Stimulated activated CD4-positive, alpha-beta T cell treated with anti-CD3 and anti-CD28 coated beads, Interleukin-4, amount 100 ng/mL, for 4 hours (primary cell): ENCODE results near the gene EXT2.
A peak's percentile ranks its signal among the peaks of the same experiment; 100 is the strongest.

ENCODE experiments used
- DNase-seq, 2 experiments: peaks; one replicate each; pipeline ENCODE4 v3.0.0-alpha.2; 2020

Gene EXT2

DNA sequence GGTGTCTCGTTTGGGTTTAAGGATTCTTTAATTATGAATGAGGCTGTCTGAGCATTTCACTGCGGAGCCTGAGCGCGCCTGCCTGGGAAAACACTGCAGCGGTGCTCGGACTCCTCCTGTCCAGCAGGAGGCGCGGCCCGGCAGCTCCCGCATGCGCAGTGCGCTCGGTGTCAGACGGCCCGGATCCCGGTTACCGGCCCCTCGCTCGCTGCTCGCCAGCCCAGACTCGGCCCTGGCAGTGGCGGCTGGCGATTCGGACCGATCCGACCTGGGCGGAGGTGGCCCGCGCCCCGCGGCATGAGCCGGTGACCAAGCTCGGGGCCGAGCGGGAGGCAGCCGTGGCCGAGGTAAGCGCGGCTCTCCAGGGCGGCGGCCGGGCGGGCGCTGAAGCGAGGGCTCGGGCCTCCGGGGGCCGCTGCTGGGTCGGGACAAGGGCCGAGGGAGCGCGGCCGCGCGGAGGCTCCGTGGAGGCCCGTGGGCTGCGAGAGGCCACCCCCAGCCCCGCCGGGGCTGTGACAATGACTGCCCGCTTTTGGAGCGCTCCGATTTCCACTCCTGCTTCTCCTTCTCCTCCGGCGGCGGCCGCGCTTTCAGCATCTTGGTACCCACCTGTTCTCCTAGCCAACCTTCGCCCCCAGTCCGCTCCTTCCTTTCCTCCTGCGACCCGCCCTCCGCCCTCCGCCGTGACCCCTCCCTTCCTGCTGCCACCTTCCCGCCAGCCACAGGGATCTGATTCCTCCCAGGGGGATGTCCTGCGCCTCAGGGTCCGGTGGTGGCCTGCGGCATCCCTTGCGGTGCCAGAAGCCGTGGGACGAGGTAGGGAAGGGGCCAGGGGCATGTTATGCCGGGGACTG, at the start of gene EXT2:
Gene EXT2 (plus strand): TSS at position 173 of the 854 bp plus-strand sequence. CDS start 12,035 bp downstream, outside the sequence.
- DNase-seq = peak; percentile 81 to 85

DNA sequence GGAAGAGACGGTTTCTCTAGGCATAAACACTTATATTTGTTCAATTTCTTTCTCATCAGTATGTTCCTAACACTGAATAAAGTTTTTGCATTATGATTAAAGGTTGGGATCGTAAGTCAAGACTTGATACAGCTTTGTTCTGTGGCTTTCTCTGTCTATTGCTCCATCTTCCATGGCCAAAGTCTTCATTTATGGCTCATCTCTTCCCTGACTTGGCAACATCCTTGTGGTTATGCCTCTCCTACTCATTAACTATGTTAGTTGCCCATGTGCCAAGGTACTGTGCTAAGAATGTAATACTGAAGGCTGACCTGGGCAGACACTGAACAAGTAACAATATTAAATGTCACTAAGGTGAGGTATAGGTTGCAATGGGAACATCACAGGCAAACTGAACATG, 49.3 kb upstream of the EXT2 start:
- no peak for DNase-seq

DNA sequence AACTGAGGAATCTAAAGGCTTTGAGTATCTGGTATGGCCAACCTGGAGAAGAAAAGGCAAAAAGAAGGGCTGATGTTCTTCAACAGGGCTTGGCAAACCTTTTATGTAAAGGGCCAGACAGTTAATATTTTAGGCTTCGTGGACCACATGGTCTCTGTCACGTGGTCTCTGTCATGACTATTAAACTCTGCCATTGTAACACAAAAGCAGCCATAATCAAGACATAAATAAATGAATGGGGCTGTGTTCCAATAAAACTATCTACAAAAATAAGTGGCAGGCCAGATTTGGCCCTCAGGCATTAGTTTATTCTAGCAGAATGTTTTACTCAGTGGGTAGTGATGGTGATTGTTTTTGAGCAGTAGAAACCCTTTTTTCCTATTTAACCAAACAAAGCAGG, 48.2 kb upstream of the EXT2 start:
- DNase-seq = no peak

DNA sequence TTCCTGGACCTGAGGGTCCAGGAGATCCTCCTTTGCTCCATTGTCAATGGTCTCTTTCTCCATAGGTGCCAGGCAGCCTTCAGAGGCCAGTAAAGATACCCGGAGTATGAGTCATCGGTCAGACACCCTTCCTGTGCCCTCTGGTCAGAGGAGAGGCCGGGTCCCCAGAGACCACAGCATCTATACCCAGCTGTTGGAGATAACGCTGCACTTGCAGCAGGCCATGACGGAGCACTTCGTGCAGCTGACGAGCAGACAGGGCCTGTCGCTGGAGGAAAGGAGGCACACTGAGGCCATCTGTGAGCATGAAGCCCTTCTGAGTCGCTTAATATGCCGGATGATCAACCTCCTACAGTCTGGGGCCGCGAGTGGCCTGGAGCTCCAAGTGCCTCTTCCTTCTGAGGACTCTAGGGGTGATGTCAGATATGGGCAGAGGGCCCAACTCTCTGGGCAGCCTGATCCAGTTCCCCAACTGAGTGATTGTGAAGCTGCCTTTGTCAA, 47.5 kb upstream of the EXT2 start, which contains the start of gene ACCSL:
Gene ACCSL (plus strand): TSS at position 51 of the 501 bp plus-strand sequence. CDS start 56 bp downstream, at position 107.
- DNase-seq = no peak

DNA sequence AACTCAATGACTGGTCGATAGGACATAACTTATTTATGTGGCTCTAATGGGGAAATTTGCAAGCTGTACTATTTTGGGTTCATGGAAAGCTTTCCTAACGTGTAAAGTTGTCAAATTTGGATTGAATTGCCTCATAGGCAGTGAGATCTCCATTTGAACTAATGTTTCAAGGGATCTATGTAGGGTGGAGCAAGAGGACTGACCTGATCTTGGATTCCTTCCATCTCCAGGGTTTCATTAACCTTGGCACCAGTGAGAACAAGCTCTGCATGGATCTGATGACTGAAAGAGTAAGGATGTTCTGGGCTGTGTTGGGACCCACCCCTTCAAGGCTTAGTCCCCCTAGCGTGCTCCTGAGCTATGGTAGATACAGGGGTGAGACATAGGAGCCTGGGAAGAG, 45.6 kb upstream of the EXT2 start:
- DNase-seq = no peak

DNA sequence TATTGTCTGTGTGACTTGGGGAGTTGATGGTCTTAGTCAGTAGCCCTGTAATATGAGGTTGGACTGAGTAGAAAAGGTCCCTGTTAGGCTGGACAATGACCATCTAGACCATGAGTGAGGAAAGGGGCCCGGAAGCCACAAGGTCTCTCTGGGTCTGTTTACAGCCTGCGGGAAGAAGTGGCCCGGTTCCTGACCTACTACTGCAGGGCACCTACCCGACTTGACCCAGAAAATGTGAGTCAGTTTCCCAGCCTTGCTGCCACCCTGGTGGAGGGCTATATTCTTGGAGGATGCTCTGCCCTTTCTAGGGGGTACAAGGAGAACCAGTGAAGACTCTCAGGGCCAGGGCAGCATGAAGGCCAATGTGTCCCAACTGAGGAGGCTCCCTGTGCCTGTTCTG, 44.3 kb upstream of the EXT2 start:
- DNase-seq = no peak

DNA sequence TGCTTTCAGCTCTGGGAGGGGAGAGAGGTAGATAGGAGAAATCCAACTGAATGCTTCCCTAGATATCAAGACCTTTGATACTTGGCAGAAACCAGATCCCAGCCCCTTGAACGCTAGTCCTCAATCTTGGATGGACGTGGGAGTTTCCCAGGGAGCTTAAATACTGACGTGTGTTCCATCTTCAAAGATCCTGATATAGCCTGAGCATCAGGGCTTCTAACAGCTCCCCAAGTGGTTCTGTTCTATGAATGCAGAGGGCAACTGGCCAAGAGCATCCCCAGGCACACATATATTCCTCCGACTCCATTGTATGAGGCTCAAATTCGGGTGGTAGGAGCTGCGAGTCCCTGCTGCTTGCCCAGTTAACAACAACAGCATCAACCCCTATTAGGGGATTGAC, 38.1 kb upstream of the EXT2 start:
- DNase-seq = no peak

DNA sequence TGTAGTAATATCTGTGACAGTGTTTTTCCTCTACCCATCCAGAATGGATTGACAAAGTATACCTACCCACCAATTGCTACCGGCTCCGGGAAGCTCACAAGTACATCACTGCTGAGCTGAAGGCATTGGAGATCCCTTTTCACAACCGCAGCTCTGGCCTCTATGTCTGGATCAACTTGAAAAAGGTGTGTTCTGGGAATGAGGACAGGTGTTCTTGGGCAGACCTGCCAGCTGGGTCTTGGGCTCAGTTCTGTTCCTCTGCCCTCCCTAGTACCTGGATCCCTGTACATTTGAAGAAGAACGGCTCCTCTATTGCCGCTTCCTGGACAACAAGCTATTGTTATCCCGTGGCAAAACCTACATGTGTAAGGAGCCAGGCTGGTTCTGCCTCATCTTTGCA, 37.2 kb upstream of the EXT2 start:
- DNase-seq = no peak

DNA sequence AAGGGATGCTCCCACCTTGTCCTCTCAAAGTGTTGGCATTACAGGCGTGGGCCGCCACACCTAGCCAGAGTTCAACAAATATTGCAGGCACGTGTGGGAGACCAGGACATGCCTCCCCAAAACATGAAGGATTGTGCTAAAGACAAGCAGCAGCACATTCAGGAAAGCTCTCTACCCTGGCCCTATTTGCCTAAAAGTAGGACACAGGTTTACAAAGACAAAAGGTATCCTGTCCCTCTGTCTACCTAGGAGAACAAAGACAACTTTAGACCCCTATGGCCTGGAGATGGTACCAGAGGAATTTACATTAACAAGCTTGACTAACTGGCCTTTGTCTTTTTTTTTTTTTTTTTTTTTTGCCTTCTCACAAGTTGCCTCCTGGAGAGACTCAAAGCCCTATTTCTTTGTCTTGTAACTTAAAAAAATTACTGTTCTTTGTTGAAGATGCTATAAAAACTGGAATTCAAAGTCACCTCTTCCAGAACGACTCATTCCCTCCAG, 30.3 kb upstream of the EXT2 start:
- no peak for DNase-seq

DNA sequence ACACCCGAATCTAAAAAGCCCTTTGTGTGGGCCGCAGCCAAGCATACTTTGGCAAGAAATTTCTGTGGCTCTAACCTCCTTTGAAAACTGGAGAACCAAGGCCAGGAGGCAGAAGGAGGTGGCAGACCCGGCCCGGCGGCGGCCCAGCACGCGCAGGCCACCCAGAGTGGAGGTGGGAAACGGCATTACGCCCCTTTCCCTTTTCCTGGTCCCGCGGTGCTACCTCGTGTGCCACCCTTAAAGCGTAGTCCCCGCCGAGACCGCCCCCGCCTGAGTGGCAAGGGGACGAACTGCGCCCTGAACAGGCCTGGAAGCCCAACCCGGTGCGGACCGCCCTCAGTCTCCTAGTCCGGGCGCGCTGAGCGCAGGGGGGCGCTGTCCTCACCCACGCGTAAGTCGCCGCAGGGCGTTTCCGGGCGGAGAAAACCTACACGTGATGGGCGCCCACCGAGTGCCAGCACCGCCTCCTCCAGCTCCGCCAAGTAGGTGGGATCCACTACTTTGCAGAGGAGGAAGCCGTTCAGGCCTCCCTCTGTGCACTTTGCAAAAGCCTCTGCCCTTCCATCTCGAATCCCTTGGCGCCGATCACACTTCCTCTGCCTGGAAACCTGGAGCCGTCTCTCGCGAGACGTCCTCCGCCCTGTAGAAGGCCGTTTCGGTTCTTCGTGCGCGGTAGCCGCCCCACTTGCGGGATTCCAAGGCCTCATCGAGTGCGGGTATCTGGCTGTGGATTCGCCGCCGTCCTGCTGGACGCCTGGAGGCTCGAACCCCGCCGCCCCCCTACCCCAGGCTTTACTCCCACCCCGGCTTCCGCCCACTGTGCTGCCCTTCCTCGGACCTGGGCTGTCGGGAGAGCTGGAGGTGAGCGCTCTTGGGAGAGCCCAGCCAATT, 29.4 kb upstream of the EXT2 start, which contains the start of gene ACCS:
Gene ACCS (plus strand): TSS at position 430 of the 891 bp plus-strand sequence. CDS start 1,358 bp downstream, outside the sequence.
- DNase-seq = peak; percentile 75 to 85

DNA sequence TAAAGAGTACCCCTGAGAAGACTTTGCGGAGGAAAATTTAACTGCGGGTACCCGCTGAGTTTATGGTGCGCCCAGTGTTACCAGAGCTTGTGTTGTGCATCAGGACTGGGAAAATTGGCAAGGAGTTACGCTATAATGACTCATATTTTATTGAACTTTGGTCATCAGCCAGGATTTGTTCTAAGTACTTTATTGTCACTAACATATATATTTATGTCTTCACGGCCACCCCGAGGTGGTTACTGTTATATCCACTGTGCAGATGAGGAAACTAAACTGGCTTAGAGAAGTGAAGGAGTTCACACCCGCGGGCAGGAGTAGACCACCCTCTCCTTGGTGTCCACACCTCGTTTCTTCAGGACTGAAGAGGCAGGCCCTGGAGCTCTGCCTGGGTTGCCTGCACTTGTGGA, 28.7 kb upstream of the EXT2 start:
- DNase-seq = no peak

DNA sequence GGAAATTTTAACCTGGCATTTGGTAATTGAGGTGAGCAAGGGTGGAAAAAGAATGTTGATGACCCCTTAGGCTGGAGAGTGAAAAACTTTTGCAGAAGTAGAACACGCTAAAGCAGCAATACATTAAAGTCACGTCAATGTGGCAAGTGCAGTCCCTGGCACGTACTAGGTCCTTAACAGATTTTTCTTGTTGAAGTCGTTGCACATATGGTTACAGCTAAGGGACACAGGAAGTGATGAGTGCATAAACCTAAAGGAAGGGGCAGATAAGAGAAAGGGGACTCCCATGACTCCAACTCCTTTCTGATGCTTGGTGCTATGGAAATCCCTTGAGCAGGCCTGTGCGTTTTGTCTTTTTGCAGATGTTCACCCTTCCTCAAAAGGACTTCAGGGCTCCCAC, 28.2 kb upstream of the EXT2 start:
- no peak for DNase-seq

DNA sequence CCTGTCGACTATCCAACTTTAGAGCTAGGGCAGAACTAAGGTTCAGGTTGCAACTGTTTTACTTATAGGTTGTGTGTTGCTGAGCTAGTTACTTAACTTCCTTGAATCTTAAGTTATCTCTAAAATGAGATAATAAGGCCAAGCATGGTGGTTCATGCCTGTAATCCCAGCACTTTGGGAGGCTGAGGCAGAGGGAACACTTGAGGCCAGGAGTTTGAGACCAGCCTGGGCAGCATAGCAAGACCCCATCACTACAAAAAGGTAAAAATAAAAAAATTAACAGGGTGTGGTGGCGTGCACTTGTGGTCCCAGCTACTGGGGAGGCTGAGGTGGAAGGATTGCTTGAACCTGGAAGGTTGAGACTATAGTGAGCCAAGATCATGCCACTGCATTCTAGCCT, 27.3 kb upstream of the EXT2 start:
- DNase-seq = no peak

DNA sequence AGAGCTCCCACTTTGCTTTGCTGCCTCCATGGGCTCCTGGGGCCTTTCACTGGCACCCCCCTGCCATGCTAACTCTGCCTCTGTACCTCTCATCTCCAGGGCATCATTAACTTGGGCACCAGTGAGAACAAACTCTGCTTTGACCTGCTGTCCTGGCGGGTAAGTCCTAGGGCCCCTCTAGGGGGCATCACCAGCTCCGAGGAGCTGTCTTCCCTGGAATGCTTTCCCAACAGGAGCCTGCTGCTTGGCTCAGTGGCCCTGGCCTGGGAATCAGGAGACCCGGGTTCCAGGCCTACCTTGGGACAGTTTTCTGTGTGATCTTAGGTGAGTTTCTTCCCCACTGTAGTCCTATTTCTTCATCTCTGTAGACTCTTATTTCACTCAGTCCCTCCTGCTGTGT, 24.3 kb upstream of the EXT2 start:
- no peak for DNase-seq

DNA sequence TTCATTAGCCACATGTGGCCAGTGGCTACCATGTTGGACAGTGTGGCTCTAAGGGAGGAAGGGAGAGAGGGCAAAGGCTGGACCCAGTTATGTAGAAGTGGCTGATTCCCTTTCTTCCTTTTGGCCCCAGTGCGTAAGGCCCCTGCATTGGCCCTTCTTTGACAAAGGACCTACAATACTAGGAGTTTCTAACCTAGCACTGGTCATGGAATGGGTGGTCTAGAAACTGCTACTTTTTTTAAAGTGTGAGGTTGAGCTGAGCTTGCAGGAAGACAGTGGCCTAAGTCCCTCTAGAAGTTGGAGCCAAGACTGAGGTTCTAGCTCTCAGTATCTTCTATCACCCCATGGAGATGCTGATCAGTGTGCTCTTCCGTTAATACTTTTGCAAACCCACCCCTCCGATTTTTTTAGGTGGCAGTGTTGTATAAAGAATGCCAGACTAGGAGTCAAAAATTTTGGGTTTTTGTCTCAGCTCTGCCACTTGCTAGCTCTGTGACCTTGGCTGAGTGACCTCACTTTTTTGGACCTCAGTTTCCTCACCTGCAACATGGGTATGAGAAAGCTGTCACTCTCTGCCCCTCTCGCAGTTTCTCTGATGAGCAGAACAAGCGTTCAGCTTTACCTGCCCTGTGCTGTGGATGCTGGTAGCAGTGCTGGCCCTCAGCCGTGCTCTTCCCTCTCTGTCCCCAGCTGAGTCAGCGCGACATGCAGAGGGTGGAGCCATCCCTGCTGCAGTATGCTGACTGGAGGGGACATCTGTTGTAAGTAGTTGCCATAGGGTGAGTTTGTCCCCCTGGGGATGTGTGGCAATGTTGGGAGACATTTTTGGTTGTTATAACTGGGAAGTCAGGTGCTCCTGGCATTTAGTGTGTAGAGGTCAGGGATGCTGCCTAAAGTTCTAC, 22.5 kb upstream of the EXT2 start:
- DNase-seq = no peak

DNA sequence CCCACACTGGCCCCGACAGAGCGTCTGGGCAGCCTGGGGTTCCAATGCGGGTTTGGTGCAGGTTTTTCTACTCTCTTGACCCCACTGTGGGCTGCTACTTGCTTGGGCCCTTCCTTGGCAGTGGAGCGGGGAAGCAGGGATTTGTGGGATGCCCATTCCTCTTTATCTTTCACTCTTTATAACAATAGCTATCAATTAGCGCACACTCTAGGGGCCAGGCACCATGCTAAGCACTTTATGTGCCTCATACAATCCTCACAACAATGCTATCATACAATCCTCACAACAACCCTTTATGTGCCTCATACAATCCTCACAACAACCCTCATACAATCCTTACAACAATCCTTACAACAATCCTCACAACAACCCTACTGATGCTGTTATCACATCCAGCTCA, 16.7 kb upstream of the EXT2 start:
- DNase-seq = no peak

DNA sequence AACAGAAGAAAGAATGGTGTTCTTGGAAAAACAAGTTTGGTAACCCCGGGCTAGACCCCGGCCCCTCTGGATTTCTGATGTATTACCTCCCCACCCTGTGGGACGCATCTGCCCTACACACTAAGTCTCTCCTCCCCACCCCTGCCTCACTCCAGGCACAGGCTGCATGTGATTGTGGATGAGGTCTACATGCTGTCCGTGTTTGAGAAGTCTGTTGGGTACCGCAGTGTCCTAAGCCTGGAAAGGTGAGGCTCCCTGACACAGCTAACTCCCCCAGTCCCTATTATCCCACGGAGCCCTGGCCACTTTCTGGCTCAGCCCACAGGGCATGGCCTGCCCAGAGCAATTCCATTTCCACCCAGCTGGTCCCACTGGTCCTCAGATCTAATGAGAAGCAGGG, 16.1 kb upstream of the EXT2 start:
- DNase-seq = no peak

DNA sequence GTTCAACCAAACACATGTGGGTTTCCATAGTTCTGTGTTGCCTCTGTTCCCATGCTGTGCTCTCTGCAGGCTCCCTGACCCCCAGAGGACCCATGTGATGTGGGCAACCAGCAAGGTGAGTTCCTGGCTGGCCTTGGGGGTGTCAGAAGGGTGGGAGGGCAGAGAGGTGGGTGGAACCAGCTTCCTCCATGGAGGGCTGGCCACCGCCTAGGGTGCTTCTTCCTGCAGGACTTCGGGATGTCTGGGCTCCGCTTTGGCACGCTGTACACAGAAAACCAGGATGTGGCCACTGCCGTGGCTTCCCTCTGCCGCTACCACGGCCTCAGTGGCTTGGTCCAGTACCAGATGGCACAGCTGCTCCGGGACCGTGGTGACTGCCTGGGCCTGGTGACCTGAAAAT, 14.5 kb upstream of the EXT2 start:
- DNase-seq = no peak

DNA sequence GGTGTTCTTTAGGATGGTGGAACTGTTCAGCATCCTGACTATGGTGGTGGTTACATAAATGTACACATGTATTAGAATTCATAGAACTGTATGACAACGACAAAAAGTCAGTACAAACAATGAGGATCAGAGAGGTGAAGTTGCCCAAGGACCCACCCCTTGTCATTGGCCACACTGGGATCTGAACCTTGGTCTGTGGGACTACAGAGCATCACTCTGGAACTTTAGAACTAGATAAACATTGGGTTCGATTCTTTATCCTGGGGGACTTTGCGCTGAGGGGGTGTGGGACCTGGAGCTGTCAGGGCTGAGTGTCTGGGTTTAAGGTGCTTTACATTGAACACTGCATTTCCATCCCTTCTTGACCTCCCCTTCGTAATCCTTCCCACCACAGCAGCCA, 12.8 kb upstream of the EXT2 start:
- DNase-seq = no peak

DNA sequence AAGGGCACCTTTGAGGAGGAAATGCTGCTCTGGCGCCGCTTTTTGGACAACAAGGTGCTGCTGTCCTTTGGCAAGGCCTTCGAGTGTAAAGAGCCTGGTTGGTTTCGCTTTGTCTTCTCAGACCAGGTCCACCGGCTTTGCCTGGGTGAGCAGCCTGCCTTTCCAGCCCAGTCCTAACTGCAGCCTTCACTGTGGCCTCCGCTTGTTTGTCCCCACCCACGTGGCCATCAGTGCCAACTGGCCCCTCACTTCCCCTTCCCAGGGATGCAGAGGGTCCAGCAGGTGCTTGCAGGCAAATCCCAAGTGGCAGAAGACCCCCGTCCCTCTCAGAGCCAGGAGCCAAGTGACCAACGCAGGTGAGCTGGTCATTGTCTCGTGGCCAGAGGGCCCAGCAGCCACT, 12.0 kb upstream of the EXT2 start:
- DNase-seq = no peak

DNA sequence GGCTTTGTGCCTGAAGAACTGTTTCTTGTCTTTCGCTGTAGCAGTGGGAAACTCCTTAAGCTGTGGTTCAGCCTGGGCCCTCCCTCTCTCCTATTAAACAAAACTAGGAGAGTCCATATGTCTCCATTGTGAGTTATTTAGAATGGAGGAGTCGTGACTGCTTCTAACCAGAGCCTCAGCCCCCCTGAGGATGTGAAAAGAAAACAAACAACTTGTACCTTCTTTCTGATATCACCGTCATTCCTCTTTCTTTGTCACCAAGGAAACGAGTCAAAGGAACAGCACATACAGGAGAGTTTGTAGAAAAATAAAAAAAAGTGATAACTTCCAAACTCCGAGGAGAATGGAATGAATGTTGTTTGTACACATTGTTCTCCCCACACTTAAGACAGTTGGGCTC, 11.6 kb upstream of the EXT2 start:
- DNase-seq = no peak

DNA sequence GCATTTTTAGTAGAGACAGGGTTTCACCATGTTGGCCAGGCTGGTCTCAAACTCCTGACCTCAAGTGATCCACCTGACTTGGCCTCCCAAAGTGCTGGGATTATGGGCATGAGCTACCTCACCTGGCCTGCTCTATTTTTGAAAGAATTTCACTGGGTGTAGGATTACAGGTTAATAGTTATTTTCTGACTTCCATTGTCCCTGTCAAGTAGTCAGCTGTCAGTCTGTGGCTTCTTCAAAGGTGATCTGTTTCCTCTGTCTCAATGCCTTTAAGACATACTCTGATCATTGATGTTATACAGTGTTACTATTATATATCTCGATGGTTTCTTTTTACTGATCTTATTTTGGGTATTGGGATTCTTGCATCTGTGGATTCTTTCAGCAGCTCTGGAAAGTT, 10.1 kb upstream of the EXT2 start:
- no peak for DNase-seq
